ENCODE results near the gene WNT3.
"Not testable (repeated sequence)": the region's sequence is repeated elsewhere in the genome, so short reads cannot be mapped to it uniquely, and the experiment has no call there.

WNT3 gene

DNA sequence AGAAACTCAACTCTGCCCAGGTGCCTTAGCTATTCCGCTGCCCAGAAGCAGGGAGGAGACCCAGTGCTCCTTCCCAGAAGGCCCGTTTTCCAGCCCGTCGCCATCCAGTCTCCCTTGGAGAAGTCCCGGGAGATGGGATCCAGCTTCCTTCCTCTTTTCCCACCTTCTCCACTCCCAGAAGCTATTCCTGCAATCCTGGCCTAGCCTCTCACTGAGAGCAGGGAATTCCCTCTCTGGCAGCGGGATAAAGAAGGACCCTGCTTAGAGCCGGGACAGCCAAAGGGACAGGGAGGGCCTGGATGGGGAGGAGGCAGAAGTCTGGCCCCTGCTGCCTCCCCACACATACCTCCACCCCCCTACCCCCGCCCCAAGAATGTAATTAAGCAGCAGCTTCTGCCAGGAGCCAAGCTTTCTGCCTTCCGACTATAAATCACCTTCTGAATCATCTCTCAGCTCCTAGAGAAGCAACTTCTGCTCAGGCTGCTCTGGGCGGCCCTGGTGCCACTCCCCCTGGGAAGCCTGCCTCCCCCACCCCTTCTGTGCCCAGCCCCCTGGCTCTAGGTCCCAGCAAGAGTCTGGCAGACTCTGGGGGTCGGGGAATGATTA, 6.4 kb downstream of the WNT3 start:
- DNase-seq, result no peak

DNA sequence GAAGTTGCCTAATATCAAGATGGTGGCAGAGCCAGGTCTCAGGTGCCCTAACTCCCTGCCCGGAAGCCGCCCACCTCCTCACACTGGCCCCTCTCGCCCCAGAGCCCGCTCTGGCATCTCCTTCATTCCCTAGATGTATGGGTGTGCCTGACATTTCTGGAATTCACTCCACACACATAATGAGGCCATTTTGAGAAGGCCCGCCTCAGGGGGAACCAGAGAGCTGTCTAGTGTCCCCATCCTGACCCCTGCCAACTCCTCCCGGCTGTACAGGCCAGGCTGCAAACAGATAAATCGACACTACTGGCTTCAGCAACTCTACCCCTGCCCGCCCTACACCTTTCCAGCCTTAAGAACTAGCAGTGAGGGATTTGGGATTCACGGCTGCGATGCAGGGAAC, 7.7 kb downstream of the WNT3 start:
- DNase-seq, result no peak

DNA sequence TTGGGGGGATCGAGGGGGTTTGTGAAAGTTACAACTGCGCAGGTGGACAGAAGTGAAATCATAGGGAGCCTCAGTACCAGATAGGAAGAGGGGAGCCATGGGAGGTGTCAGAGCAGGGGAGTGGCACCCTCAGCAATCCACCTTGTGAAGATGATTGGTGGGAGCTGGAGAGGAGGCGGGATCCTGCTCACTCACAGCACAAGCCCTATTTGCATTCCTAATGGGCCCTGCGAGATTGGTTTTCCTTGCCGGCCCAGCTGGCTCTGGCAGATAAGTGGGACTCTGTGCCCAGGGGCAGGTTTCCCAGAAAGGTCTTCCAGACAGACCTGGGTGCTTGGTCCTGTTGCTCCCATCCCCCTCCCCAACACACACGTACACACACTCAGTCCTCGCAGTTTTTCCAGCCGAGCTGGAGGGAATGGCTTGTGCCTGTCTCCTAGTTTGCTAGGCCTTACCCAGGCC, 9.4 kb downstream of the WNT3 start:
- no peak for DNase-seq

DNA sequence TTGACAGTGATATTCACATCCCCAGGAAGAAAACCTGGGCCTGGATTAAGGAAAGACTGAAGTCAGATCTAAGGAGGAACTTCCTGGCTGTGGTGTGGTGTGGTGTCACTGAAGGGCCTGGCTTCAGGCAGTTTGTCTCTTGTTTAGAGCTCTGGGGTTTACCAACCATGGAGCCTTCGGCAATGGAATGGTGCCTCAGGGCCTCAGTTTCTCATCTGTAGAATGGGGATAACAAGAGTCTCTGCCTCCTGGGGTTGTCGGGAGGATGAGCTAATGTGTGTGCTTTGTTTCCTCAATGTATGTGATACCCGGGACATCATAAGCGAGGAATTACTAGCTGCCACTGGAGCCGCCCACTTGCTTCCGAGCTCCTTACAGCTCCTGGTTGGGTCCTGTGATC, 12.7 kb downstream of the WNT3 start:
- no peak for DNase-seq

DNA sequence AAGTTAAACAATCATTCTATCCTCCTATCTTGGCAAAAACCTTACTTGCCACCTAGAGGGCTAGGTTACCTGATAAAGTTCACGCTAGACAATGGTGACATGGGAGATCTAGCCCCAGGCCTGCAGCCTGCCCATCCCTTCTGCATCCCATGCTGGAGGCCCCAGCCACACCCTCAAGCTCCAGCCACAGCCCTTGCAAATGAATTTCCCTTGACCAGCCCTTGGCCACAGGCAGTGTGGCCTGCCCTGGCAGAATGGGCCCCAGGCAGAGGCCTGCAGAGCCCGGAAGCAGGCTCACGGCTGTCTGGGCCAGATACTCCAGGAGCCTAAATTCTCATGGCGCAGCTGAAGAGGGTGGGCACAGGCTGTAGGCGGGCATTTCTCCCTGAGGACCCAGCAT, 14.9 kb downstream of the WNT3 start:
- DNase-seq, result no peak

DNA sequence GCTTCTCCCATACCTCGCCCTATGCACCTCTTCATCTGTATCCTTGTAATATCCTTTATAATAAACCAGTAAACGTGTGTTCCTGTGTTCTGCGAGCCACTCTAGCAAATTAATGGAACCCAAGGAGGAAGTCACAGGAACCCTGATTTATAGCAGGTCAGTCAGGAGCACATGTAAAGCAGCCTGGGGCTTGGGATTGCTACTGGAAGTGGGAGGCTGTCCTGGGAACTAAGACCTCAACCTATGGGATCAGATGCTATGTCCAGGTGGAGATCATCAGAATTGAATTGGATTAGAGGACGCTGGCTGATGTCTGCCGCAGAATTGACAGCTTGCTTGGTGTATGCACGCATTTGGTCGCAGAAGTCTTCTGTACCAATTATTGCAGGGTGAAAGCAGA, 15.7 kb downstream of the WNT3 start:
- no peak for DNase-seq

DNA sequence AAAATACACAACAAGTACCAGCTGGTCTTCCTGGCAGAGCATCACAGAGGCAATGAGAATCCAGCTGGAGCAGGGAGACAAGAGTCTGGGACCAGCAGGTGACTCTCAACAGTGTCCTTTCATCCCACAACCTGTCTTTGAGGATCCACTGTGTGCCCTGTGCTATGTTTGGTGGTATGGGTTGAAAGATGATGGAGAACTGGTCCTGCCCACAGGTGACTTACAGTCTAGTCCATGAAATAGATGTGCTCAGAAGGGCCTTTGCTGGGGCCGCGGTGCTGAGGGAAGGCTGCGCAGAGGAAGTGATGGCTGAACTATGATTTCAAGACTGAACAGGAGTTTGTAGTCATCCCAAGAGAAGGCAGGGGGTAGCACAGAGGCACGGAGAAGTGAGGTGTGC, 17.9 kb downstream of the WNT3 start:
- DNase-seq, result no peak

DNA sequence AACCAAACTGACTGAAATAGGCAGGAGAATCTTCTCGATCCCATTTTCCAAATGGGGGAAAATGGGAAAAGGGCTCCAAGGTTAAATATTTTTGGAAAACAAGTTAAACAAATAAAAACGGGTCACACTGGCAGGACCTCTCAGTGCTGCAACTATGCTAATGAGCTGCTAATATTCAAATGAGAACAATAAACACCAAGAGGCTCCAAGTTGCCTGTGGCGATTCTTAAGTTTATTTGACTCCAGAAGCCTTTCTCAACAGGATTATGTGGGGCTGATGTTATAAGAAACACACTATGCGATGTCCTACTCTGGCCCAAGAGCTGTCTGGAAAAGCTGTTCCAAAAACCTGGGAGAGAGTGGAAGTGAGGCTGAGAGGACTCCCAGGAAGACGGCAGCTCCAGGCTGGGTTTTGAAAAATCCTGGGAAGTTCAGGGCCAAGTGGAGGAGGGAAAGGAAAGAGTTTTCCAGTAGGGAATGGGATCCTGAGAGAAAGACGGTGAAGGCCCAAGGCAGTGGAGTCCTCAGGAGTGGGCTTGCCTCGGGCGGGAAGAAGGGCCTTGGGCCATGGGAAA, 21.4 kb downstream of the WNT3 start:
- no peak for DNase-seq

DNA sequence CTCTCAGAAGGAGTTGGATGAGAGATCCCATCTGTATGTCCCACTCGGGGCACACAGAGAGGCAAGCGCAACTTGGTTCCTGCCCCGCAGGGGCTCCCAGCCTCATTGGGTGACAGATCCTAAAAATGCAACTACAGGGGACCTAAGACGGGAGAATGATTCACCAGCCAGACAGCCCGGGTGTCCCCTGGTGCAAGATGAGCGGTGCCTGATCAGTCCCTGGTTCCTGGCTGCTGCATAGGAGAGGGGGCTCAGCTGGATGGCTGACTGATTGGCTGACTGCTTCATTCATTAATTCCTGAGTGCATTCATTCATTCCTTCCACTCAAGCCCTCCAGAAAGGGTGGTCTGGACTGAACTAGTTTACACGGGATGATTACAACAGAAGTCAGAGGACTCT, 22.0 kb downstream of the WNT3 start:
- no peak for DNase-seq

DNA sequence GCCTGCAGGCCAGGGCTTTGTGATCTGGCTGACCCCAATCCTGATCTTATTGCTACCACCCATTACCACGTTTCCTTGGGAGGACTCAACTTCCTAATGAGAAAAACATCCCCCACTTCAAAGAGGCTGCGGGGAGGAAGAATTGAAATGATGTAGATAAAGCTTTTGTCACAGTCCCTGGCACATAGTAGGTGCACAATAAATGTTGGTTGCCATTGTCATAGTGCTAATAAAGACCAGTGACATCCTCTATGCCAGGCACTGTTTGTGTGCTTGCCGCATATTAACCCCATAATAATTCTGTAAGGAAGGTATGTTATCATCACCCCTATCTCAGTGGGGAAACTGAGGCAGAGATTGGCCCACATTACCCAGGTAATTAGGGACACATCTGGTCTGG, 22.4 kb downstream of the WNT3 start:
- no peak for DNase-seq

DNA sequence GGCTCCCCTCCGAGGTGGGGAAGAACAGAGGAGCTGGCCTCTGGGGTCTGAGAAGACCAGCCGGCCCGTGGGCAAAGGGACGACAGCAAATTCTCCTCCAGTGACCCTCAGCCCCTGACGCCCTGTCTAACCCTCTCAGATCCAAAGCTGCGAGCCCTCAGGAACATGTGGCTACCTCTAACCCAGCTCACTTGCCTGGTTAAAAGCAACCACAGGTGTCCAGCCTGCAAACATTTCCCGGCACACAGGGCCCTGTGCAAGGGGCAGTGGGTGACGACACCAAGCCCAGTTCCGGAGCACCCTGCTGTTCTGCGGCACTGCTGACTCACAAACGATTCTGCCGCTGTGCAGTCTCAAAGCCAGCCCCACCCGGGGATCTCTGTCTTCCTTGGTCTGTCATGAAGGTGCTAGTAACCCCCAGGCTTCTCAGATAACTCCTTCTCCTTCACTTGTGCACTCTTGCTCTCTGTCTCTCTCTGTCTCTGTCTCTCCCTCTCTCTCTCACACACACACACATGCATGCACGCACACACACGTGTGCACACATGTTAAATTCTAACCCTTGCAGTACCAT, 23.0 kb downstream of the WNT3 start:
- DNase-seq, result no peak

DNA sequence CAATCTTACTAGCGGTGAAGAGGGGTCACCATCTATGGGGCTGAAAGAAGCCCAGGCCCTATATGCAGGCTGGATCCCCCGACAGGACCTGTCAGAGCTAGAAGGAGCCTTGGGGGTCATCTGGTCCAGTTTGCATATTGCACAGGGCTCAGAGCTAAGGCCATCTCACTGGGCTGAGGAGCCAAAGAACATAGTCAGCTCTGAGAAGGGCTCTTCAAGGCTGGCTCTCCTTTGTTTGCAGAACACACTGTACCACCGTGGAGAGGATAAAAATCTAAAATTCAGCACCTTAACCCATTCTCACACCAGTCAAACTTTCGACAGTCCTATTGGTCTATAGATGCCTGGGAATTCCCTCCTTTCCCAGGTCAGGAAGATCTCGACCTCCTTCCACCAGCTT, 24.2 kb downstream of the WNT3 start:
- no peak for DNase-seq

DNA sequence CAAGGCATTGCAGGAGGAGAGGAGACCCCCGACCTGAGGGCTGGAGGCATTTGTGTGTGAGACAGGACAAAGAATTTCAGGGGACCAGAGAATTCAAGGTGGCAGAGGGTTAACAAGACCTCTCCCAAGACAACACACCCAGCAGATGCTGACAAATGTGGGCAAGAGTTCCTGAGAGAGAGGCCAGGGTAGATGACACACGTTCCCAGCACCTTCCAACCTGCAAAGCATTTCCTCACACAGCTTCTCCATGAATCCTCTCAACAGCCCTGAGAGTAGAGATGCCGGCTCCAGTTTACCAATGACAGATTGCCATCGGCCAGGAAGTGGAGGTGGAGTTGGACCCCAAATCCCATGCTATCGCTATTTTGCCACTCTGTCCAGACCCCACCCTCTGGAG, 25.0 kb downstream of the WNT3 start:
- DNase-seq, result no peak

DNA sequence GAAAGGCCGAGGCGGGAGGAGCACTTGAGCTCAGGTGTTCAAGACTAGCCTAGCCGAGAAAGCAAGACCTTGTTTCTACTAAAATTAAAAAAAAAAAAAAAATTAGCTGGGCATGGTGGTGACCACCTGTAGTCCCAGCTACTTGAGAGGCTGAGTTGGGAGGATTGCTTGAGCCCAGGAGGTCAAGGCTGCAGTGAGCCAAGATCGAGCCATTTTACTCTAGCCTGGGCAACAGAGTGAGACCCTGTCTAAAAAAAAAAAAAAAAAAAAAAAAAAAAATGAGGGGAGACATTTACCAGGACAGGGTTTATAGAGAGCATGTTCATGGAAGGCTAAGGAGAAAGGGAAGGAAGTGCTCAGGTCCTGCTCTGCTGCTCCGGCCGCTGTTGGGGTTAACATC, 25.5 kb downstream of the WNT3 start:
- not testable (repeated sequence) for DNase-seq

DNA sequence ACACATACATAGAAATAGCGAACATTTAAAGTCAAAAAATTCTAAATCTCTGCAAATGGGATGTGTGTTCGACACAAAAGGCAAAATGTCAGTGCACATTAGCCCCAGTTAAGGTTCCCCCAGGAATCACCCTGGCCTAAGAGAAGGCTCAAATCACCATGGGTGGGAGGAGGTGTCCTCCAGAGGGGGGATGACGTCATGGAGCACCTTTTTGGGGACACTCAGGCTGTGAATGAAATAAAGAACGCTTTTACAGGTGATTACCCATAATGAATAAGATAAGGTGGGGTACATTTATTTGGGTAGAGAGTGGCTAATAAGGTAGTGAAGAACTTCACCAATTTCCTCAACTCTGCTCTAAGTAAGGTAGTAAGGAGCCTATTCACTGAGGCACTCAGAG, 26.4 kb downstream of the WNT3 start:
- no peak for DNase-seq

DNA sequence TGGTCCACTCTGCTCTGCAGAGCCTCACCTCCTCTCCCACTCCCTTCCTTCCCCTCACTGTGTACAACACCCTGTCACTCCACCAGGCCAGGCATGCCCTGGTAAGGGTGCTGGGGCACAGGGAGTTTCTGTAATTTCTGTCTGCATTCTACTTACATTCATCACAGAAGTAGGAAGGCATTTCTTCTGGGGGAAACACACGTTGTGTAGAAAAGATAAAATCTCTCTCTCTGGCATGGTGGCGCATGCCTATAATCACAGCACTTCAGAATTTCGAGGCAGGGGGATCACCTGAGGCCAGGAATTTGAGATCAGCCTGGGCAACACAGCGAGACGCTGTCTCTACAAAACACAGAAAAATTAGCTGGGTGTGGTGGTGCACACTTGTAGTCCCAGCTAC, 27.0 kb downstream of the WNT3 start:
- DNase-seq, result no peak

DNA sequence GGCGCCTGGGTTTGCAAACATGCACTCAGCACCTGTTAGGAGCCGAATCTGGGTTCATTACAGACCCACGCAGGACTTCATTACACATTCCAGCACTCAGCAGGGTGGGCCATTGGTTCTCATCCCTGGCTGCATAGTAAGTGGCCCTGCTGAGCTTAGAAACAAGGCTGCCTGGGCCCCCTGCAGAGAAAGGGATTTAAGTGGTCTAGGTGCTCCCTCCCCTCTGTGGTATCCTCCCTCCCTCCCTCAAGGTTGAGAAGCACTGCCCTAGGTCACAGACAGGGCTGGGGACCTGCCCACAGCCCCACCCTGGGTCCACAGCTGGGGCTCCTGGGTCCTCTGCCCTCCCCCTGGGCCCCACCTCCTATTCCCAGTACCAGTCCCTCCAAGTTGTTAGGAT, 28.3 kb downstream of the WNT3 start:
- DNase-seq, result no peak

DNA sequence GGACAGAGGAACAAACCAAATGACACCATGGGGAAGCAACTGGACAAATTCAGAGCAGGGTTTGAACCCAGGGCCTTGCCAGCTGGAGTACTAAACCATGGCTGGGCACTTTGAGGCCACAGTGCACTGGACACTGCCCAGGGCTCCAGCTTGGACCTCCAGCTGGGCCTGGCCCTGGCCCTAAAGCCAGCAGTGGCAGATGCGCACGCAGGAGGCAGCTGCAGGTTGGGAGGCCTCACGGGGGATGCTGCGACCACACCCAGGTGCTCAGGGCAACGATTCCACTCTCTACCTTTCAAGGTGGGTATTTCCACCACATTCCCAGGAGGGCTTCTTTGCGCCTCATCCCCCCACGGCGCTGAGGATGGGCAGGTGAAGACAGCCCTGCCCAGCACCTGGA, 28.9 kb downstream of the WNT3 start:
- no peak for DNase-seq

DNA sequence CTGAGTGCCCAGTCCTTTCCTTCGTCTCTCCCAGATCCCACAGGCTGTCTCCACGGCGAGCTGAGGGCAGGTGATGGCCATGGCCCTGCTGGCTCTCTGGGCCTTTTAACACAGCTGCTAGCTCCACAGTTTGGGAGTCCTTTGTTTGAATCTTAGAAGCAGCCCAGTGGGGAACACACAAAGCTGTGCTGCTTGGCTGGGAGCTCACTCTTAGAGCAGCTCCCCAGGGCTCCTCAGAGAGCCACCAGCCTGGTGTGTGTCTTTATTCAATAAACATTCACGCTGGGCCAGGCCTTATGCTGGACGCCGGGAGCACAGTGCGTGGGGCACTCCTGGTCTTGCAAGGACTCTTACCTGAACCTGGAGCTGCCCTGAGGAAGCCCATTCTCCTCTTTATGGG, 29.7 kb downstream of the WNT3 start:
- DNase-seq, result no peak

DNA sequence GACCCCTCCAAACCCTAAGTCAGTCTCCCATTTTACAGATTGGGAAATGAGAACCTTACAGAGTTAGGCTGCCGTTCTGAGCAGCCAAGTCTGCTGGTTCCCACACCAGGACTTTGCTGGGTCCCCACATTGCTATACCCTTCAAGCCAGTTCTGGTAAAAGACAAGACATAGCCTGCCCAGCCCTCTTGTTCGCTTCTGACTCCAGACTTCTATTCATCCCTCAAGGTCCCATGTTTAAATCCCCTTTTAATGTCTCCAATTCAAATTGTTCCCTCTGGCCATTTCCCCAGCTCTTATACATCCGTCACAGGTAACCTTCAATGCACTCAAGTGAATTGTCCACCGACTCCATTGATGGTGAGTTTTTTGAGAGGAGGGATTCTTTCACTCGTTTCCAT, 30.2 kb downstream of the WNT3 start:
- no peak for DNase-seq

DNA sequence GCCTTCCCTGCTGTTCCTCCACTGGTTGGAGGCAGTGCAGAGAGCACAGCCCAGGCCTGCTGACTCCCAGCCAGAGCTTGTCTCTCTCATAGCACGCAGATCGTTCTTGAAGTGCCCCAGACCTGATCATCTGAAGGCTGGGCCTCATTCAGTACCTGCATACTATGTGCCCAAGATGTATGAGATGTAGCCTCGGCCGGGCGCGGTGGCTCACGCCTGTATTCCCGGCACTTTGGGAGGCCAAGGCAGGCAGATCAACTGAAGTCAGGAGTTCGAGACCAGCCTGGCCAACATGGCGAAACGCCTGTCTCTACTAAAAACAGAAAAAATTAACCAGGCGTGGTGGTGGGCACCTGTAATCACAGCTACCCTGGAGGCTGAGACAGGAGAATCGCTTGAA, 31.0 kb downstream of the WNT3 start:
- DNase-seq, result no peak

DNA sequence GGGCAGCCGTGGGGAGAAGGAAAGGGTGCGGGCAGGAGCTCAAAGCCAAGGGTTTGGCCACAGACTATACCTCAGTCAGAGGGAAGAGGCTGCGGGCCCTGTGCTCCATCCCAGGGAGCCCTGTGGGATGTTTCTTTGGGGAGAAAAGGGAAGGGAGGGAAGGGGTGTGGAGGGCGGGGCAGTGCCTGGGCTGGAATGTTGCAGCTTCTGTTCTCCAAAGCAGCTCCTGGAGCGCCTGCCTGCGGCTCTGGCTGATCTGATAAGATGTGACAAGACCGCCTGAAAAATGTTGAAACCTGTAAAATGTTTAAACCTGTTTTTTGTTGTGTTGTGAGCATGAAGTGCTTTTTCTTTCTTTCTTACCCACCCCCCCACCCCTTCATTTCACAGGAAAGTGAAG, 32.8 kb downstream of the WNT3 start:
- no peak for DNase-seq

DNA sequence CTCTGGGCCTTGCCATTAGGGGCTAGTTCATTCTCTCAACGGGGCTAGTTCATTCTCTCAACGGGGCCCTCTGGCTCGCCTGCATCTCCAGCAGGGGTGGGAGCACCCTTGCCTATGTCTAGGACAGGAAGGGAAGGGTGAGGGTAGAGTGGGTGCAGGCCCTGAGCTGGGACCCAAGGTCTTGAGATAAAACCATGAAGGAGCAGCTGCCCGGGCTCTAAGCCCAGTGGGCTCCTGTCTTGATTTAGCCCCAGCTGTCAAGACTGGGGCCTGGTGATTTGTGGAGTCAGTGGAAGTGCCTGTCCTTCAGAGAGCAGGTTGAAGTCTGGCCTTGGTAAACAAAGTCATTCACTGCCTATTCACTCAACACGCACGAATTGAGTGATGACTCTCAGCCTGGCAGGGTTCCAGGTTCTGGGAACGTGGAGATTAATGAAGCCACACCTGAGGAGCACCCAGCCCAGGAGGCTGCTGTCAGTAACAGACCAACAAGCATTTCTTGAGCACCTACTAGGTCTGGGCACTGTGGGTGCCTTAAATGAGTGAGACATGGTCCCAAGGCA, 35.4 kb downstream of the WNT3 start:
- no peak for DNase-seq

DNA sequence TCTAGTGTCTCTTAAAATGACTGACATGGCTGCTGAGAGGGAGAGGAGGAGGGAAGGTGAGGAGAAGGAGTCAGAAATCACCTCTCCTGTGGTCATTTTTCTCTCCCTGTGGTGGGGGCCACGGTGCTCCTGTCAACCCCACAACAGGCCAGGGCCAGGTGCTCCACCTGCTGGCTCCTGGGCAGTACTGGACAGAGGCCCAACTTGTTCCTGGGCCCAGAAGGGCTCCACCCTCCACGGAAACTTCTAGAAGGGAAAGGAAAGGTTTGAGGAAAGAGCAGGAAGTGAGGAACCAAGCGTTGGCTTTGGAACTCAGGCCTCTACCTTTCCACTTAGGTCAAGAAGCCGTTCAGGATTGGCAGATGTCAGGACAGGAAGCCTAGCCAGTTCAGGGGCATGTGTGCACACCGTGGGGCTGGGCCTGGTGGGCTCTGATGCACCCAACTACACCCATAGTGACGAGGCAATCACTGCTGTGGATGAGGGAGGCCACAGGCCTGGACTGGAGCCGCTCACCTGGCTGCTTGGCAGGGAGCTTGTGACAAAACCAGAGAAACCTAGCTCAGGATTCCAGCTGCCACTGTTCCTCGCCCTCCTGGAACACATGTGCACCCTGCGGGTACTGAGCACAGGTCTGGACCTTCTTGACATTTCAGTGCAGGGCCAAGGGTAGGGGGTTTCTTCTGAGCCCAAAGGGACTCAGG, 36.1 kb downstream of the WNT3 start:
- DNase-seq, result peak; percentile 19
